GM19043 (cell line): ENCODE data around the gene BAIAP2L2.
"Not testable (repeated sequence)": the region's sequence is repeated elsewhere in the genome, so short reads cannot be mapped to it uniquely, and the experiment has no call there.

Experiments used
- ATAC-seq: cut with Tn5 transposase; IDR thresholded peaks from one replicate; pipeline ENCODE4 v1.9.1; 2021; ENCODE audit warnings: low read depth; ENCODE audit not compliant: unreplicated experiment

Gene BAIAP2L2

GRCh38 chr22:38129021-38129420 is 18.5 kb upstream of the BAIAP2L2 start:
- no peak for ATAC-seq

- ATAC-seq: no peak
Observed at GRCh38 chr22:38127869-38128268, 17.4 kb upstream of the BAIAP2L2 start.

GRCh38 chr22:38126928-38127668 is 16.6 kb upstream of the BAIAP2L2 start:
- ATAC-seq: no peak

GRCh38 chr22:38125751-38126201 is 15.3 kb upstream of the BAIAP2L2 start:
- no peak for ATAC-seq

- ATAC-seq: no peak
Observed at GRCh38 chr22:38125038-38125610, 14.6 kb upstream of the BAIAP2L2 start.

- ATAC-seq: no peak
Observed at GRCh38 chr22:38124236-38124974, 13.9 kb upstream of the BAIAP2L2 start.

GRCh38 chr22:38122616-38123015 is 12.1 kb upstream of the BAIAP2L2 start:
- no peak for ATAC-seq

GRCh38 chr22:38120359-38121110 is 10.1 kb upstream of the BAIAP2L2 start:
- ATAC-seq: no peak

- not testable (repeated sequence) for ATAC-seq
Observed at GRCh38 chr22:38118747-38119146, 8.3 kb upstream of the BAIAP2L2 start.

GRCh38 chr22:38118182-38118581 is 7.7 kb upstream of the BAIAP2L2 start:
- ATAC-seq: no peak

GRCh38 chr22:38117556-38117955 is 7.1 kb upstream of the BAIAP2L2 start:
- not testable (repeated sequence) for ATAC-seq

GRCh38 chr22:38115423-38116205 is 5.1 kb upstream of the BAIAP2L2 start:
- no peak for ATAC-seq

- ATAC-seq: no peak
Observed at GRCh38 chr22:38114484-38115398, 4.3 kb upstream of the BAIAP2L2 start.

GRCh38 chr22:38112381-38112780 is 1.9 kb upstream of the BAIAP2L2 start:
- ATAC-seq: no peak

GRCh38 chr22:38111925-38112355 is 1.5 kb upstream of the BAIAP2L2 start:
- no peak for ATAC-seq

GRCh38 chr22:38110863-38111852 is 674 bp upstream of the BAIAP2L2 start:
- no peak for ATAC-seq

GRCh38 chr22:38109371-38110001 is 998 bp downstream of the BAIAP2L2 start:
- no peak for ATAC-seq
